Trophoblast cell (in vitro differentiated cells and primary cell): ENCODE data around the gene TAGLN2.

Source experiments
- DNase-seq, 2 donors: peaks; one replicate each; pipeline ENCODE4 v3.0.0-alpha.2; 2016
- H2AFZ ChIP-seq: 2 replicates; pipeline ENCODE4 v1.6.1; 2013; ENCODE audit warnings: low read length, moderate library complexity, mild to moderate bottlenecking; ENCODE audit not compliant: insufficient read depth, poor library complexity
- H2AK5ac ChIP-seq: 2 replicates; pipeline ENCODE4 v1.6.1; 2013; ENCODE audit warnings: mild to moderate bottlenecking, low read length
- H2BK120ac ChIP-seq: 2 replicates; pipeline ENCODE4 v1.6.1; 2013; ENCODE audit warnings: low read length, mild to moderate bottlenecking, moderate library complexity; ENCODE audit not compliant: insufficient read depth, poor library complexity
- H2BK12ac ChIP-seq: 2 replicates; pipeline ENCODE4 v1.6.1; 2013; ENCODE audit warnings: mild to moderate bottlenecking, low read length, moderate library complexity
- H2BK5ac ChIP-seq: 2 replicates; pipeline ENCODE4 v1.6.1; 2013; ENCODE audit warnings: low read length, low read depth, moderate library complexity, mild to moderate bottlenecking; ENCODE audit not compliant: poor library complexity
- H3K14ac ChIP-seq: 2 replicates; pipeline ENCODE4 v1.6.1; 2013; ENCODE audit warnings: mild to moderate bottlenecking, low read length
- H3K18ac ChIP-seq: 2 replicates; pipeline ENCODE4 v1.6.1; 2013; ENCODE audit warnings: mild to moderate bottlenecking, low read length
- H3K23ac ChIP-seq: 2 replicates; pipeline ENCODE4 v1.6.1; 2013; ENCODE audit warnings: low read length
- H3K27ac ChIP-seq: 2 replicates; pipeline ENCODE4 v1.5.1; 2013; ENCODE audit warnings: low read depth, mild to moderate bottlenecking, inconsistent platforms, low read length, moderate library complexity
- H3K27me3 ChIP-seq: 2 replicates; pipeline ENCODE4 v1.6.1; 2013; ENCODE audit warnings: inconsistent platforms, mild to moderate bottlenecking, low read length, moderate library complexity; ENCODE audit not compliant: insufficient read depth
- H3K36me3 ChIP-seq, 2 experiments: 1 replicate in 1 of 2; 2 replicates in 1 of 2; pipeline ENCODE4 v1.6.1; 2013; ENCODE audit warnings: low read length in 2 of 2, mild to moderate bottlenecking in 2 of 2, moderate library complexity in 1 of 2; ENCODE audit not compliant: insufficient read depth in 2 of 2, control insufficient read depth in 1 of 2
- H3K4ac ChIP-seq: 2 replicates; pipeline ENCODE4 v1.6.1; 2013; ENCODE audit warnings: low read depth, mild to moderate bottlenecking, low read length, moderate library complexity
- H3K4me1 ChIP-seq, 2 experiments: 1 replicate in 1 of 2; 2 replicates in 1 of 2; pipeline ENCODE4 v1.6.1; 2013; ENCODE audit warnings: low read length in 2 of 2, mild to moderate bottlenecking in 2 of 2, moderate library complexity in 1 of 2; ENCODE audit not compliant: insufficient read depth in 2 of 2, control insufficient read depth in 1 of 2
- H3K4me2 ChIP-seq: 2 replicates; pipeline ENCODE4 v1.6.1; 2013; ENCODE audit warnings: inconsistent platforms, mild to moderate bottlenecking, low read length, moderate library complexity
- H3K4me3 ChIP-seq: 2 replicates; pipeline ENCODE4 v1.5.1; 2013; ENCODE audit warnings: mild to moderate bottlenecking, low read depth, low read length, inconsistent platforms
- H3K79me1 ChIP-seq: one replicate; pipeline ENCODE4 v1.6.1; 2013; ENCODE audit warnings: low read length
- H3K79me2 ChIP-seq: 2 replicates; pipeline ENCODE4 v1.6.1; 2013; ENCODE audit warnings: low read length, mild to moderate bottlenecking; ENCODE audit not compliant: control insufficient read depth, insufficient read depth, poor library complexity
- H3K9ac ChIP-seq: 2 replicates; pipeline ENCODE4 v1.6.1; 2013; ENCODE audit warnings: mild to moderate bottlenecking, low read length
- H3K9me3 ChIP-seq: 2 replicates; pipeline ENCODE4 v1.6.1; 2013; ENCODE audit warnings: low read depth, mild to moderate bottlenecking, control low read depth, inconsistent platforms, low read length; ENCODE audit not compliant: insufficient read depth
- H4K12ac ChIP-seq: 2 replicates; pipeline ENCODE4 v1.6.1; 2013; ENCODE audit warnings: low read depth, mild to moderate bottlenecking, low read length, moderate library complexity
- H4K8ac ChIP-seq: 2 replicates; pipeline ENCODE4 v1.6.1; 2013; ENCODE audit warnings: low read depth, mild to moderate bottlenecking, low read length, moderate library complexity
- H4K91ac ChIP-seq: one replicate; pipeline ENCODE4 v1.6.1; 2013; ENCODE audit warnings: low read depth, mild to moderate bottlenecking, low read length, moderate library complexity
- WGBS: extraction: QIAGEN DNeasy Blood & Tissue Kit; methylation state at CpG from one replicate; pipeline ENCODE4 v1.1.7; 2013; ENCODE audit warnings: missing lambda C conversion rate; ENCODE audit not compliant: insufficient read length, insufficient coverage; ENCODE audit errors: extremely low coverage; 5-methylcytosine and 5-hydroxymethylcytosine counted together

TAGLN2 gene

DNA sequence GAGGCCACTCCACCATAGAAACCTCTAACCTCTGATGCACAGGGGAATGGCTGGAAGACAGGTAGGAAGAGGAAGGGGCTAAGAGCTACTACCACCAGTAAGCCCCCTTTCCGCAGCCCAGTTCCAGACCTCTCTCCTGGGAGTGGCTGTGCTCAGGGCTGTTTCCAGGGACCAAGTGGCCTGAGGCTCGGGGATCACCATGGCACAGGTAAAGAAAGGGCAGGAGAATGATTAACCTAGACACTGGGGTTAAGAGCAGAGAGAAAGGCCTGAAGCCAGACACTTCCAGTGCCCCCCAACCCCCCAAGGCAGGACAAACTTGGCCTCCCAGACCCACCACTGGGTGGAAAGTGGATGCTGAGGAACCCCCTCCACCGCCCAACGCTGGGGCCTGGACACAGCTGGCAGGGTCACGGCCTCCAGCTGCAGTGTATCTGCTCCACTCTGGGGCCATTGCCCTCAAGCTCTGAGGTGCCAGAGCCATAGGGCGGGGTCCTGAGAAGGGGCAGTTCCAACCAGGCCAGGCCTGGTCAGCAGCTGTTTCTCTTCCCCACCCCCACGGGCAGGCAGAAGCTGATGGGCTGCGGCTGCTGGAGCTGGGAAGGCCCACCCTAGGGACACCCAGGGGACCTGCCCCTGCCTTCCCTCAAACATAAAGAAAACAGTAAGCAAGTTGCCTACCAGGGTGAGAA is 2.6 kb downstream of the TAGLN2 start:
- H2BK12ac ChIP-seq: peak overlapping the region; percentile 31

DNA sequence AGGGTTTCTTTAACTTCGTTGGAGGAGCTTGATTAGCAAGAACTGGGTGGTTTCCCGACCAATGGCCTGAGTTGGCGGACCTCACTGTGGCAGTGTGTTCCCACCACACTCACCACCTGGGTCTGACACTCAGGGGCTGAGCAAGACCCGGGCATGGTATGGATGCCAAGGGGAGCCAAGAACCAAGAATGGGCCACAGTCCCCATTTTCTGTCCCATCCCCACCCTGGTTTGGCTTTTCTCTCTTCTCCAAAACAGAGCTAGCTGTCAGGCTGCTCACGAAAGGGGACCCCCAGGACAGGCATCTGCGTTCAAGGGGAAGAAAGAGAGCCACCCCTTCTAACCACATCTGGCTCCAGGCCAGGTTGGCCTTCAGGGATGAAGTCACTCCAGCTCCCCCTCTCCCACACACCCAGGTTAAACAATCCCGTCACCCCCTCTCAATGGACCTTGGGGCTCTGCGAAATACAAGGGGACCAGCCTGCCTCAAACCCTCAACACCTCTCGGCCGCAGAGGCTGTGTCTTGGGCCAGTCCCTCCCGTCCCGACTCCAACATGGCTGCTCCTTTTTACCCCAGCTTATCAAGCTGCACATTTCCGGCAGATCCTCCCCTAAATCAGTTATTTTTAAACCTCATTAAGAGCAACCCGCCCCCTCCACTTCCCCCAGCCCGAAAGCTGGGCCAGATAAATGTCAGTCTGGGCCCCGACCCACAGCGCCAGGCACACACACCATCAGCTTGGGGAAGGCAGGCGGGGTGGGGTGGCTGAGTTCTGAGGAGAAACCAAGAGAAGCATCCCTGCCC is 3.4 kb downstream of the TAGLN2 start:
- no peak overlapping the region for H3K14ac ChIP-seq
- H4K91ac ChIP-seq: peak overlapping the region; percentile 99
- peak overlapping the region; percentile 95 for H3K4ac ChIP-seq
- no peak overlapping the region for H2AFZ ChIP-seq
- H3K79me1 ChIP-seq: peaks cover 35% of the 10 kb centered on the region
- H3K23ac ChIP-seq: no peak overlapping the region
- no peak overlapping the region for H4K8ac ChIP-seq
- no peak overlapping the region for H3K4me3 ChIP-seq
- WGBS: no CpG with 5 or more reads among the region's 18 CpGs
- no peak overlapping the region for H3K9ac ChIP-seq
- H4K12ac ChIP-seq: no peak overlapping the region
- H3K4me1 ChIP-seq: peaks cover 31 to 36% of the 10 kb centered on the region in 2 experiments
- H2AK5ac ChIP-seq: no peak overlapping the region
- no peak overlapping the region for H3K18ac ChIP-seq
- H3K9me3 ChIP-seq: peaks cover 2% of the 10 kb centered on the region
- peaks cover 41 to 43% of the 10 kb centered on the region in 2 experiments for H3K36me3 ChIP-seq
- H2BK12ac ChIP-seq: no peak overlapping the region
- H3K4me2 ChIP-seq: peak overlapping the region; percentile 65
- H2BK120ac ChIP-seq: no peak overlapping the region
- no peaks in the 10 kb centered on the region for H3K27me3 ChIP-seq
- H3K27ac ChIP-seq: peak overlapping the region; percentile 19
- H3K79me2 ChIP-seq: peaks cover 38% of the 10 kb centered on the region
- DNase-seq: no peak
- H2BK5ac ChIP-seq: peak overlapping the region; percentile 3

More for the DNA sequence above, 2.6 kb downstream of the TAGLN2 start:
- Histone ChIP-seq H2BK5ac (peak overlapping the region; percentile 51), H3K18ac (peak overlapping the region; percentile 70), H4K91ac (peak overlapping the region; percentile 99), H3K79me2 (peaks cover 38% of the 10 kb centered on the region), H3K4me2 (peak overlapping the region; percentile 65), H4K12ac (peak overlapping the region; percentile 1), H3K4me1 (peaks cover 26 to 32% of the 10 kb centered on the region in 2 experiments), H3K79me1 (peaks cover 35% of the 10 kb centered on the region), H3K4ac (peak overlapping the region; percentile 95), H3K36me3 (peaks cover 40 to 46% of the 10 kb centered on the region in 2 experiments), H3K27me3 (no peaks in the 10 kb centered on the region), H4K8ac (peak overlapping the region; percentile 15), H2BK120ac (peak overlapping the region; percentile 14), H3K23ac (no peak overlapping the region), H3K9me3 (peaks cover 2% of the 10 kb centered on the region), H3K14ac (peak overlapping the region; percentile 81), H2AFZ (no peak overlapping the region), H2AK5ac (peak overlapping the region; percentile 64), H3K4me3 (peak overlapping the region; percentile 25), H3K9ac (peak overlapping the region; percentile 54), H3K27ac (peak overlapping the region; percentile 98)
- DNase-seq: peak in 1 of 2 donors; percentile 40
- WGBS: no CpG with 5 or more reads among the region's 8 CpGs

DNA sequence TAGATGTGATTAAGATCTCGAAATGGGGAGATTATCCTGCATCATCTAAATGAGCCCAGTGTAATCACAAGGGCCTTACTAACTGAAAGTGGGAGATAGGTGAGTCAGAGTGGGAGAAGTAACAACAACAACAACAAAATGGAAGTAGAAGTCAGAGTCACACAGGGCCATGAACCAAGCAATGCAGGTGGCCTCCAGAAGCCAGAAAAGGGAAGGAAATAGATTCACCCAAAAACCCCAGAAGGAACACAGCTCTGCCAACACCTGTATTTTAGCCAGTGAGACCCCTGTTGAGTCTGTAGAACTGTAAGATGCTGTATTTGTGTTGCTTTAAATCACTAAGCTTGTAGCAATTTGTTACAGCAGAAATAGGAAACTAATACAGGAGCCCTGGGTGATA is 4.1 kb downstream of the TAGLN2 start:
- no peak overlapping the region for H2AFZ ChIP-seq
- no peak overlapping the region for H2BK120ac ChIP-seq
- peak in 1 of 2 donors; percentile 27 for DNase-seq
- no peak overlapping the region for H3K23ac ChIP-seq
- no peak overlapping the region for H3K4me3 ChIP-seq
- H2BK5ac ChIP-seq: no peak overlapping the region
- peaks cover 2% of the 10 kb centered on the region for H3K9me3 ChIP-seq
- H3K4me1 ChIP-seq: peaks cover 36 to 42% of the 10 kb centered on the region in 2 experiments
- H3K9ac ChIP-seq: no peak overlapping the region
- no peak overlapping the region for H3K14ac ChIP-seq
- H3K27me3 ChIP-seq: no peaks in the 10 kb centered on the region
- H4K91ac ChIP-seq: no peak overlapping the region
- no peak overlapping the region for H3K18ac ChIP-seq
- no peak overlapping the region for H3K4me2 ChIP-seq
- H4K8ac ChIP-seq: no peak overlapping the region
- no peak overlapping the region for H3K27ac ChIP-seq
- H2BK12ac ChIP-seq: no peak overlapping the region
- no peak overlapping the region for H2AK5ac ChIP-seq
- H4K12ac ChIP-seq: no peak overlapping the region
- H3K79me2 ChIP-seq: peaks cover 38% of the 10 kb centered on the region
- H3K4ac ChIP-seq: no peak overlapping the region
- no CpG with 5 or more reads among the region's 1 CpG for WGBS
- peaks cover 41 to 43% of the 10 kb centered on the region in 2 experiments for H3K36me3 ChIP-seq
- peaks cover 37% of the 10 kb centered on the region for H3K79me1 ChIP-seq

DNA sequence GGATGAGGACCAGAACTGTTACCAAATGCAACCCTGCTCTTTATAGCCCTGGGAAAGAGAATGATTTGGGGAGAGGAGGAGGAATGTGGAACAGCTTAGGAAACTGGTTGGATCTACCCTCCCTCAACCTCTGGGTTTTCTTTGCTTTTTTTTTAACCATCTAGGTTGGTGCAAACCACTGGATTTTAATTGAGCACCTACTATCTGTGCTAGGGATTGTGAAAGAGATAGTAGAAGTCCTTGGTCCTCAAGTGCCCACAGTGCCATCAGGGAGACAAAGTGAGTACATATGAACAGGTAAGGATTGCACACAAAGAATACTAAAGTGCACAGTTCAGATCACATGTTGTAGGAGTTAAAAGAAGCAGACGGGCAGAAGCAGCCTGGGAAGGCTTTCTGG is 4.7 kb downstream of the TAGLN2 start:
- no peak overlapping the region for H3K23ac ChIP-seq
- no peak overlapping the region for H2AK5ac ChIP-seq
- H2BK120ac ChIP-seq: no peak overlapping the region
- no peak for DNase-seq
- peaks cover 2% of the 10 kb centered on the region for H3K9me3 ChIP-seq
- no peak overlapping the region for H2AFZ ChIP-seq
- no CpG with 5 or more reads among the region's 1 CpG for WGBS
- H4K12ac ChIP-seq: no peak overlapping the region
- peaks cover 36% of the 10 kb centered on the region for H3K79me1 ChIP-seq
- no peak overlapping the region for H2BK5ac ChIP-seq
- H3K27me3 ChIP-seq: no peaks in the 10 kb centered on the region
- no peak overlapping the region for H2BK12ac ChIP-seq
- H3K4me3 ChIP-seq: no peak overlapping the region
- H3K14ac ChIP-seq: no peak overlapping the region
- no peak overlapping the region for H3K4ac ChIP-seq
- no peak overlapping the region for H4K8ac ChIP-seq
- peaks cover 41 to 43% of the 10 kb centered on the region in 2 experiments for H3K36me3 ChIP-seq
- H3K79me2 ChIP-seq: peaks cover 38% of the 10 kb centered on the region
- H3K18ac ChIP-seq: no peak overlapping the region
- no peak overlapping the region for H4K91ac ChIP-seq
- peaks cover 40 to 43% of the 10 kb centered on the region in 2 experiments for H3K4me1 ChIP-seq
- H3K4me2 ChIP-seq: no peak overlapping the region
- no peak overlapping the region for H3K9ac ChIP-seq
- no peak overlapping the region for H3K27ac ChIP-seq
